Peyer's patch (tissue), 4 donors: ENCODE results near the gene WWOX. TPM values are rescaled to one million over a fixed set of nuclear protein-coding genes. Genes with fewer than 3 reads are reported as not detected.
A peak's percentile ranks its signal among the peaks of the same experiment; 100 is the strongest.

ENCODE experiments used
- DNase-seq, 3 donors: peaks; one replicate each; pipeline ENCODE4 v3.0.0-alpha.2; 2017 to 2019
- H3K27ac ChIP-seq, 4 donors: fragments of 200-600 bp; sonication (generic); one replicate each; pipeline ENCODE4 v1.5.1; 2016 to 2019
- H3K27me3 ChIP-seq, 2 donors: fragments of 200-600 bp; sonication (generic); one replicate each; pipeline ENCODE4 v1.5.1; 2019
- H3K36me3 ChIP-seq, 3 donors: fragments of 200-600 bp; sonication (generic); one replicate each; pipeline ENCODE4 v1.5.1; 2016 to 2019
- H3K4me1 ChIP-seq, 4 donors: fragments of 200-600 bp; sonication (generic); one replicate each; pipeline ENCODE4 v1.5.1; 2016 to 2019
- H3K4me3 ChIP-seq, 4 donors: fragments of 200-600 bp; sonication (generic); 1 replicate in 3 of 4; 2 replicates in 1 of 4; pipeline ENCODE4 v1.5.1; 2016 to 2019; ENCODE audit warnings: mild to moderate bottlenecking in 1 of 4
- H3K9me3 ChIP-seq, 4 donors: fragments of 200-600 bp; sonication (generic); one replicate each; pipeline ENCODE4 v1.5.1; 2016 to 2019; ENCODE audit warnings: mild to moderate bottlenecking in 1 of 4
- CTCF ChIP-seq, 6 experiments: fragments of 450-650 bp in 4 of 6; fragments of 200-600 bp in 2 of 6; sonication (generic) in 1 of 6; IDR thresholded peaks; one replicate each; pipeline ENCODE4 v1.5.1; 2017 to 2019; ENCODE audit warnings: antibody characterized with exemption in 6 of 6, mild to moderate bottlenecking in 3 of 6, moderate library complexity in 1 of 6
- POLR2A ChIP-seq, 2 donors: fragments of 450-650 bp; IDR thresholded peaks; one replicate each; pipeline ENCODE4 v1.5.1; 2017; ENCODE audit warnings: antibody characterized with exemption in 2 of 2, mild to moderate bottlenecking in 2 of 2, moderate library complexity in 2 of 2
- total RNA-seq, 4 donors: library from RNA; depleted of rRNA; stranded (reverse); fragments of >200 nt; gene quantifications; one replicate each; pipeline ENCODE4 v1.1.0, GENCODE V29; 2016

Gene WWOX
- total RNA-seq, 4 donors from 2014 or later: 17.3 to 197 (median 57.5) TPM

- Histone ChIP-seq H3K4me1 (no peaks in the 10 kb centered on the region), H3K4me3 (no peak overlapping the region), H3K27ac (no peak overlapping the region), H3K27me3 (no peaks in the 10 kb centered on the region), H3K9me3 (no peaks in the 10 kb centered on the region), H3K36me3 (no peaks in the 10 kb centered on the region)
- DNase-seq: no peak
- TF ChIP-seq POLR2A (IDR thresholded peaks at IDR 0.05) (no peak), CTCF (IDR thresholded peaks at IDR 0.05) (no peak)
Observed at GRCh38 chr16:78679546-78679945, 580.1 kb downstream of the WWOX start.

- Histone ChIP-seq H3K27me3 (no peaks in the 10 kb centered on the region), H3K9me3 (no peaks in the 10 kb centered on the region), H3K27ac (no peak overlapping the region), H3K4me1 (no peaks in the 10 kb centered on the region), H3K4me3 (no peak overlapping the region), H3K36me3 (no peaks in the 10 kb centered on the region)
- no peak for DNase-seq
- TF ChIP-seq CTCF (IDR thresholded peaks at IDR 0.05): no peak
- no peak for TF ChIP-seq POLR2A (IDR thresholded peaks at IDR 0.05)
Observed at GRCh38 chr16:78681743-78682142, 582.3 kb downstream of the WWOX start.

GRCh38 chr16:78684030-78684611, 584.7 kb downstream of the WWOX start:
- Histone ChIP-seq H3K4me3 (no peak overlapping the region), H3K36me3 (no peaks in the 10 kb centered on the region), H3K27me3 (no peaks in the 10 kb centered on the region), H3K4me1 (no peaks in the 10 kb centered on the region), H3K27ac (no peak overlapping the region), H3K9me3 (no peaks in the 10 kb centered on the region)
- TF ChIP-seq CTCF (IDR thresholded peaks at IDR 0.05) (no peak), POLR2A (IDR thresholded peaks at IDR 0.05) (no peak)
- DNase-seq: peak in 2 of 3 donors; percentile 17 to 54

GRCh38 chr16:78684655-78685375, 585.4 kb downstream of the WWOX start:
- no peak overlapping the region for H3K4me3 ChIP-seq
- no peaks in the 10 kb centered on the region for H3K27me3 ChIP-seq
- H3K27ac ChIP-seq: no peak overlapping the region
- TF ChIP-seq CTCF (IDR thresholded peaks at IDR 0.05): no peak
- no peak for TF ChIP-seq POLR2A (IDR thresholded peaks at IDR 0.05)
- H3K36me3 ChIP-seq: no peaks in the 10 kb centered on the region
- no peaks in the 10 kb centered on the region for H3K4me1 ChIP-seq
- H3K9me3 ChIP-seq: no peaks in the 10 kb centered on the region
- DNase-seq: no peak

GRCh38 chr16:78686601-78687000, 587.1 kb downstream of the WWOX start:
- Histone ChIP-seq H3K4me1 (no peaks in the 10 kb centered on the region), H3K27ac (no peak overlapping the region), H3K9me3 (no peaks in the 10 kb centered on the region), H3K27me3 (no peaks in the 10 kb centered on the region), H3K4me3 (no peak overlapping the region), H3K36me3 (no peaks in the 10 kb centered on the region)
- TF ChIP-seq POLR2A (IDR thresholded peaks at IDR 0.05) (no peak), CTCF (IDR thresholded peaks at IDR 0.05) (no peak)
- no peak for DNase-seq
